Mesothelial cell of epicardium (in vitro differentiated cells): ENCODE results near the gene ULK1. TPM values are rescaled to one million over a fixed set of nuclear protein-coding genes. Genes with fewer than 3 reads are reported as not detected.

ENCODE experiments used
- DNase-seq, 2 experiments: peaks; one replicate each; pipeline ENCODE4 v3.0.0; 2021; ENCODE audit warnings: low spot score in 2 of 2; ENCODE audit not compliant: unreplicated experiment in 2 of 2
- H3K27ac Mint-ChIP-seq: 2 replicates; pipeline ENCODE4 v1.8.0; 2021; ENCODE audit warnings: mixed read lengths
- H3K27me3 Mint-ChIP-seq: 2 replicates; pipeline ENCODE4 v1.8.0; 2021; ENCODE audit warnings: low read depth, mixed read lengths
- H3K36me3 Mint-ChIP-seq: 2 replicates; pipeline ENCODE4 v1.8.0; 2021; ENCODE audit warnings: mixed read lengths
- H3K4me1 Mint-ChIP-seq: 2 replicates; pipeline ENCODE4 v1.8.0; 2021; ENCODE audit warnings: mixed read lengths
- H3K4me3 Mint-ChIP-seq: 2 replicates; pipeline ENCODE4 v1.8.0; 2021; ENCODE audit warnings: mild to moderate bottlenecking, moderate library complexity, mixed read lengths
- H3K9me3 Mint-ChIP-seq: 2 replicates; pipeline ENCODE4 v1.8.0; 2021; ENCODE audit warnings: mixed read lengths
- CTCF ChIP-seq: fragments of 200-600 bp; sonication (generic); IDR thresholded peaks from one replicate; pipeline ENCODE4 v1.5.0; 2021; ENCODE audit warnings: antibody characterized with exemption; ENCODE audit not compliant: unreplicated experiment
- total RNA-seq: library from RNA; stranded (reverse); gene quantifications from 3 replicates; pipeline ENCODE4 v1.2.1, GENCODE V29; 2021

The ULK1 gene
- total RNA-seq, 1 donor from 2014 or later: 104 TPM

GRCh38 chr12:131862994-131863710, 31.3 kb upstream of the ULK1 start:
- Mint-ChIP-seq H3K27me3 (peaks cover 2% of the 10 kb centered on the region), H3K4me1 (peaks cover 24% of the 10 kb centered on the region), H3K27ac (no peak overlapping the region), H3K4me3 (no peak overlapping the region), H3K9me3 (no peaks in the 10 kb centered on the region), H3K36me3 (no peaks in the 10 kb centered on the region)
- DNase-seq: no peak
- TF ChIP-seq CTCF: no peak

GRCh38 chr12:131863711-131864396, 30.6 kb upstream of the ULK1 start:
- H3K4me1 Mint-ChIP-seq: peaks cover 24% of the 10 kb centered on the region

GRCh38 chr12:131864469-131864868, 30.0 kb upstream of the ULK1 start:
- H3K27me3 Mint-ChIP-seq: peaks cover 2% of the 10 kb centered on the region
- DNase-seq: no peak
- H3K4me3 Mint-ChIP-seq: no peak overlapping the region
- H3K36me3 Mint-ChIP-seq: no peaks in the 10 kb centered on the region
- H3K9me3 Mint-ChIP-seq: no peaks in the 10 kb centered on the region
- H3K27ac Mint-ChIP-seq: no peak overlapping the region
- H3K4me1 Mint-ChIP-seq: peaks cover 24% of the 10 kb centered on the region
- TF ChIP-seq CTCF: no peak

More at GRCh38 chr12:131863711-131864396, 30.6 kb upstream of the ULK1 start:
- Mint-ChIP-seq H3K9me3 (no peaks in the 10 kb centered on the region), H3K36me3 (no peaks in the 10 kb centered on the region), H3K27ac (no peak overlapping the region), H3K4me3 (no peak overlapping the region), H3K27me3 (peaks cover 2% of the 10 kb centered on the region)
- no peak for TF ChIP-seq CTCF
- no peak for DNase-seq

GRCh38 chr12:131865180-131865875, 29.1 kb upstream of the ULK1 start:
- Mint-ChIP-seq H3K27me3 (peaks cover 2% of the 10 kb centered on the region), H3K4me3 (no peak overlapping the region), H3K4me1 (peaks cover 21% of the 10 kb centered on the region), H3K9me3 (no peaks in the 10 kb centered on the region), H3K36me3 (no peaks in the 10 kb centered on the region), H3K27ac (no peak overlapping the region)
- DNase-seq: no peak
- TF ChIP-seq CTCF: no peak

GRCh38 chr12:131867471-131867870, 27.0 kb upstream of the ULK1 start:
- Mint-ChIP-seq H3K36me3 (no peaks in the 10 kb centered on the region), H3K9me3 (no peaks in the 10 kb centered on the region), H3K27me3 (peaks cover 2% of the 10 kb centered on the region), H3K27ac (no peak overlapping the region), H3K4me1 (peaks cover 14% of the 10 kb centered on the region), H3K4me3 (no peak overlapping the region)
- no peak for DNase-seq
- TF ChIP-seq CTCF: no peak
